Endothelial cell of umbilical vein (primary cell): ENCODE data around the gene PM20D2. TPM values are rescaled to one million over a fixed set of nuclear protein-coding genes. Genes with fewer than 3 reads are reported as not detected.

Experiments
- BruUV-seq: library from RNA; stranded (reverse); fragments of 400-500 nt; replicated peaks from 2 replicates; lab custom pipeline; 2021; lab: Mats Ljungman, UMichigan
- CTCF ChIA-PET: fragments of 300-600, 350-600 bp; sonication (Branson Sonifier 250); formaldehyde crosslinking; loops from one replicate; lab custom pipeline; 2021; ENCODE audit warnings: antibody characterized with exemption, inconsistent platforms; lab: Charles Lee
- POLR2A ChIA-PET: fragments of 300-600, 350-600 bp; sonication (Branson Sonifier 250); formaldehyde crosslinking; loops from one replicate; lab custom pipeline; 2021; ENCODE audit warnings: antibody characterized with exemption, inconsistent platforms; lab: Charles Lee
- DNase-seq: peaks from one replicate; pipeline ENCODE4 v3.0.0-alpha.2; 2011; ENCODE audit warnings: low read depth, low spot score
- FAIRE-seq: peaks from 2 replicates; lab custom pipeline; 2011; peaks lifted over from hg19 to GRCh38; lab: Jason Lieb, UNC
- H2AFZ ChIP-seq: 2 replicates; pipeline ENCODE4 v1.6.0; 2012; ENCODE audit warnings: low read depth, low read length, control low read depth, inconsistent platforms
- H3K27ac ChIP-seq: 2 replicates; pipeline ENCODE4 v1.5.1; 2011; ENCODE audit warnings: low read depth, mild to moderate bottlenecking, control low read depth, low read length, moderate library complexity; ENCODE audit not compliant: insufficient read depth
- H3K27me3 ChIP-seq, 2 experiments: 2 replicates each; pipeline versions ENCODE4 v1.6.0 to v1.6.1; 2011; ENCODE audit warnings: low read length in 2 of 2, mixed read lengths in 1 of 2; ENCODE audit not compliant: control insufficient read depth in 2 of 2, insufficient read depth in 2 of 2
- H3K36me3 ChIP-seq, 2 experiments: 2 replicates in 1 of 2; 3 replicates in 1 of 2; pipeline ENCODE4 v1.5.1; 2011; ENCODE audit warnings: low read length in 2 of 2, mild to moderate bottlenecking in 1 of 2, moderate library complexity in 1 of 2; ENCODE audit not compliant: control insufficient read depth in 2 of 2, insufficient read depth in 2 of 2; ENCODE audit errors: extremely low read depth in 1 of 2
- H3K4me1 ChIP-seq: 3 replicates; pipeline ENCODE4 v1.5.1; 2011; ENCODE audit warnings: mild to moderate bottlenecking, low read length; ENCODE audit not compliant: control insufficient read depth, insufficient read depth; ENCODE audit errors: extremely low read depth
- H3K4me2 ChIP-seq: 2 replicates; pipeline ENCODE4 v1.6.1; 2011; ENCODE audit warnings: low read length, control low read depth, mixed read lengths; ENCODE audit not compliant: insufficient read depth
- H3K4me3 ChIP-seq, 3 experiments: fragments of 200-600 bp in 1 of 3; sonication (generic), shearing (Covaris generic) in 1 of 3; replicated peaks in 1 of 3; 2 replicates each; pipeline ENCODE4 v1.5.1; 2011 to 2016; ENCODE audit warnings: control low read depth in 3 of 3, low read length in 3 of 3, mild to moderate bottlenecking in 2 of 3, inconsistent platforms in 1 of 3, low read depth in 1 of 3, moderate library complexity in 1 of 3; ENCODE audit not compliant: insufficient read depth in 1 of 3
- H3K79me2 ChIP-seq: 2 replicates; pipeline ENCODE4 v1.6.0; 2012; ENCODE audit warnings: low read length, inconsistent platforms; ENCODE audit not compliant: control insufficient read depth, insufficient read depth
- H3K9ac ChIP-seq: replicated peaks from 2 replicates; pipeline ENCODE3; 2011; ENCODE audit warnings: low read length, control low read depth; ENCODE audit not compliant: insufficient read depth; ENCODE audit errors: extremely low read depth
- H3K9me1 ChIP-seq: replicated peaks from 3 replicates; pipeline ENCODE4 v1.6.0; 2011; ENCODE audit warnings: mild to moderate bottlenecking, low read length; ENCODE audit not compliant: control insufficient read depth, insufficient read depth; ENCODE audit errors: extremely low read depth
- H3K9me3 ChIP-seq: replicated peaks from 2 replicates; pipeline ENCODE4 v1.5.1; 2012; ENCODE audit warnings: low read length, inconsistent platforms; ENCODE audit not compliant: control insufficient read depth, insufficient read depth
- H4K20me1 ChIP-seq: replicated peaks from 2 replicates; pipeline ENCODE3; 2011; ENCODE audit warnings: mild to moderate bottlenecking, low read length; ENCODE audit not compliant: control insufficient read depth, insufficient read depth; ENCODE audit errors: extremely low read depth
- EZH2 ChIP-seq: IDR thresholded peaks from 2 replicates; pipeline ENCODE4 v1.6.1; 2012; ENCODE audit warnings: borderline replicate concordance, low read depth, mild to moderate bottlenecking, moderate library complexity, low read length, inconsistent platforms; ENCODE audit not compliant: severe bottlenecking
- FOS ChIP-seq: IDR thresholded peaks from 2 replicates; pipeline ENCODE4 v1.6.1; 2011; ENCODE audit warnings: mild to moderate bottlenecking, low read length, moderate library complexity, borderline replicate concordance; ENCODE audit not compliant: insufficient read depth
- GATA2 ChIP-seq: IDR thresholded peaks from 2 replicates; pipeline ENCODE4 v1.7.0; 2011; ENCODE audit warnings: low read depth, mild to moderate bottlenecking, moderate library complexity, mixed read lengths, low read length; ENCODE audit not compliant: insufficient read length, insufficient read depth
- JUN ChIP-seq: IDR thresholded peaks from 2 replicates; pipeline ENCODE4 v1.6.1; 2011; ENCODE audit warnings: borderline replicate concordance, low read depth; ENCODE audit not compliant: insufficient read length, insufficient read depth
- MAX ChIP-seq: IDR thresholded peaks from 2 replicates; pipeline ENCODE4 v1.6.1; 2011; ENCODE audit not compliant: insufficient read depth, insufficient read length
- MYC ChIP-seq: IDR thresholded peaks from one replicate; pipeline ENCODE4 v1.6.1; 2011; ENCODE audit warnings: mild to moderate bottlenecking, low read depth, low read length
- POLR2A ChIP-seq: IDR thresholded peaks from 2 replicates; pipeline ENCODE4 v1.6.1; 2012; ENCODE audit warnings: low read depth, mild to moderate bottlenecking, control low read depth, low read length
- POLR2AphosphoS5 ChIP-seq: IDR thresholded peaks from 2 replicates; pipeline ENCODE4 v1.6.1; 2012; ENCODE audit warnings: low read depth, mild to moderate bottlenecking, control low read depth, low read length, moderate library complexity; ENCODE audit not compliant: insufficient read depth
- dilution Hi-C: fragments of 300-500 bp; cut with MboI; formaldehyde crosslinking; loops from one replicate; pipeline ENCODE4 v1.15.0; 2019; ENCODE audit warnings: low sequenced_read_pairs; ENCODE audit not compliant: extremely low pct_ligation_motif_present
- intact Hi-C: fragments of 100-400 bp; cut with micrococcal nuclease; formaldehyde crosslinking; loops from one replicate; pipeline ENCODE4 v1.10.0; 2022
- polyA plus RNA-seq, 4 experiments: library from polyadenylated mRNA; depleted of rRNA in 3 of 4; stranded (reverse) in 3 of 4; unstranded in 1 of 4; fragments of >200 nt; gene quantifications; 2 replicates each; pipeline versions ENCODE4 v1.2.1 to v1.2.3, GENCODE V29; 2011 to 2012; ENCODE audit warnings: missing spikeins in 1 of 4
- total RNA-seq: library from RNA; stranded (reverse); gene quantifications from 2 replicates; pipeline ENCODE4 v1.2.3, GENCODE V29; 2021
- TF ChIP-seq, protein P1 (sequence below), 2 donors: IDR thresholded peaks; 1 replicate in 1 of 2; 2 replicates in 1 of 2; pipeline ENCODE4 v1.5.1; 2011; ENCODE audit warnings: low read length in 2 of 2, mild to moderate bottlenecking in 2 of 2, moderate library complexity in 2 of 2, control low read depth in 1 of 2, inconsistent platforms in 1 of 2, low read depth in 1 of 2; ENCODE audit not compliant: insufficient read depth in 1 of 2; ENCODE audit errors: extremely low read depth in 1 of 2

The PM20D2 gene
- total and polyA plus RNA-seq, 2 donors (not counting 3 experiments of a cell fraction or from before 2014, with no cell fraction given) = 3.0 to 10.9 TPM

GRCh38 chr6:89183294-89183693 lies 37.4 kb downstream of the PM20D2 start:
- no peak overlapping the region for H3K4me3 ChIP-seq
- no peaks in the 10 kb centered on the region for H3K79me2 ChIP-seq
- FAIRE-seq (no peak), DNase-seq (no peak)
- peaks cover 2% of the 10 kb centered on the region in 2 experiments for H3K27me3 ChIP-seq
- H3K9me3 ChIP-seq = no peaks in the 10 kb centered on the region
- no TSS peak for BruUV-seq
- dilution Hi-C loops (no loop called here), intact Hi-C loops (no loop called here)
- H3K27ac ChIP-seq = no peak overlapping the region
- H3K4me2 ChIP-seq = no peak overlapping the region
- H2AFZ ChIP-seq = no peak overlapping the region
- TF ChIP-seq FOS (no peak), POLR2AphosphoS5 (no peak), MYC (no peak), MAX (no peak), GATA2 (no peak), POLR2A (no peak), JUN (no peak), EZH2 (no peak)
- TF ChIP-seq, protein P1, sequence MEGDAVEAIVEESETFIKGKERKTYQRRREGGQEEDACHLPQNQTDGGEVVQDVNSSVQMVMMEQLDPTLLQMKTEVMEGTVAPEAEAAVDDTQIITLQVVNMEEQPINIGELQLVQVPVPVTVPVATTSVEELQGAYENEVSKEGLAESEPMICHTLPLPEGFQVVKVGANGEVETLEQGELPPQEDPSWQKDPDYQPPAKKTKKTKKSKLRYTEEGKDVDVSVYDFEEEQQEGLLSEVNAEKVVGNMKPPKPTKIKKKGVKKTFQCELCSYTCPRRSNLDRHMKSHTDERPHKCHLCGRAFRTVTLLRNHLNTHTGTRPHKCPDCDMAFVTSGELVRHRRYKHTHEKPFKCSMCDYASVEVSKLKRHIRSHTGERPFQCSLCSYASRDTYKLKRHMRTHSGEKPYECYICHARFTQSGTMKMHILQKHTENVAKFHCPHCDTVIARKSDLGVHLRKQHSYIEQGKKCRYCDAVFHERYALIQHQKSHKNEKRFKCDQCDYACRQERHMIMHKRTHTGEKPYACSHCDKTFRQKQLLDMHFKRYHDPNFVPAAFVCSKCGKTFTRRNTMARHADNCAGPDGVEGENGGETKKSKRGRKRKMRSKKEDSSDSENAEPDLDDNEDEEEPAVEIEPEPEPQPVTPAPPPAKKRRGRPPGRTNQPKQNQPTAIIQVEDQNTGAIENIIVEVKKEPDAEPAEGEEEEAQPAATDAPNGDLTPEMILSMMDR (IDR thresholded peaks at IDR 0.05; ENCODE audit: extremely low read depth in 1 of 2, insufficient read depth in 1 of 2, low read depth in 1 of 2, low read length in 2 of 2) = no peak
- H4K20me1 ChIP-seq = no peaks in the 10 kb centered on the region
- no peaks in the 10 kb centered on the region for H3K9me1 ChIP-seq
- H3K4me1 ChIP-seq = no peaks in the 10 kb centered on the region
- CTCF ChIA-PET = interaction anchor here (1.1 kb wide), 1 partner anchor 9 kb away, joined by 3 read pairs; no protein-coding TSS in a partner anchor
- H3K36me3 ChIP-seq = no peaks in the 10 kb centered on the region
- H3K9ac ChIP-seq = no peak overlapping the region
- POLR2A ChIA-PET = no interaction called here
